GM19193 (cell line): ENCODE measurements around the gene CFAP299.

ENCODE experiments used
- POLR2A ChIP-seq: IDR thresholded peaks from 4 replicates; pipeline ENCODE4 v1.6.1; 2011; ENCODE audit not compliant: insufficient read depth, insufficient read length; ENCODE audit errors: extremely low read depth

Gene CFAP299

GRCh38 chr4:80903020-80903419 is 567.5 kb downstream of the CFAP299 start:
- no peak for TF ChIP-seq POLR2A

- no peak for TF ChIP-seq POLR2A
Observed at GRCh38 chr4:80909938-80910337, 574.4 kb downstream of the CFAP299 start.

GRCh38 chr4:80911458-80911857 is 575.9 kb downstream of the CFAP299 start:
- no peak for TF ChIP-seq POLR2A

DNA sequence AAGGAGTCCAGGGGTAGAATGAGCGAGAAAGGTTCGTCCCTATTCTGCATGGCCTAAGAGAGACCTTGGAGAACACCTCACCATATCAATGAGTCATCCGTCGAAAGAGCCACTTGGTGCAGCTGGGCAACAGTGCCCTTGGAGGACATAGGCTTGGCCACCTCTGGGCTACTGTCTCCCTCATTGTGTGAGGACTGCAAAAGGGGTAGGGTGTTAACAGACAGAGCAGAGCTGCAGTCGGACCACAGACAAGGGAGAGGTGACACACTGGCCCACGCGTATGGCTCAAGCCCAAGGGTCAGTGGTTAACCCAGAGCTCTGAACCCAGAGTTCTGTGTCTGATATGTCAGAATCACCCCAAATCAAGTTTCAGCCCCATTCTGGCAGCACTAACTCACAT is 576.8 kb downstream of the CFAP299 start:
- TF ChIP-seq POLR2A, result no peak

DNA sequence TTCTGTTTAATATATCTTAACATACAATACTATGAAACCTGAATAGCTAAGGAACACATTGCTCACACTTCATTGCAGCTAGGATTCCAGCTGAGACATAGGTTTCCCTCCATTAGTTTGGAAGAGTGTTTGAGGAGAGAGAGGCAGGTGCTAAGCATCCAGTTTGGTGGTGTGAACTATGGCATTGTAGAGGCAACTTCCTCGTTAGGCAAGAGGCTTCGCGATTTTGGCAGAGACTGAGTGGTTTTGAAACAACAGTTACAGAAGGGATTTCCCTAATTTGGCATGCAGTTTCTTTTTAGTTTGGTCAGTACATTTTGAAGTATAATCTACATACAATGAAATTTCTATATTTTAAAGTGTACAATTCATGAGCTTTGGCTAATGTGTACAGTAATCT is 577.9 kb downstream of the CFAP299 start:
- no peak for TF ChIP-seq POLR2A

DNA sequence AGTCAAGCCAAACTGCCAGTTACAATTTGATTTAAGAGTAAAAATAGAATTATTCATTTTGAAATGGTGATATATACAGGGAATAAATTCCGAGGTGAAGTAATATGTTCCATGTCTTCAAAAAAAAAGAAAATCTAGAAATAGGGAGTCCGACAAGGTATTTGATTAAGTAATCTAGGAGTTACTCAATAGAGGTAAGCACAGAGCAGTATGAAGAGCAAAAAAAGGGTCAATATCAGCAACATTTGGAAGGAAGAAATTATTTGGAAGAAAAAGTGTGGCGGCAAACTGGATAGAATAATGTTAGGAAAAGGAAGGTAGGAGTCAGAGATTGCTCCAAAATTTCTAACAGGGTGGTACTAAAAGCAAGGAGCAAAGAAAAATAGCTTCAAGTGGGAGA is 581.2 kb downstream of the CFAP299 start:
- no peak for TF ChIP-seq POLR2A

GRCh38 chr4:80918004-80918403 is 582.5 kb downstream of the CFAP299 start:
- no peak for TF ChIP-seq POLR2A

- TF ChIP-seq POLR2A, result no peak
Observed at GRCh38 chr4:80921441-80921840, 585.9 kb downstream of the CFAP299 start.

- TF ChIP-seq POLR2A, result no peak
Observed at GRCh38 chr4:80922941-80923340, 587.4 kb downstream of the CFAP299 start.

GRCh38 chr4:80925293-80925692 is 589.8 kb downstream of the CFAP299 start:
- TF ChIP-seq POLR2A, result no peak

- no peak for TF ChIP-seq POLR2A
Observed at GRCh38 chr4:80926446-80926845, 590.9 kb downstream of the CFAP299 start.

GRCh38 chr4:80926891-80927290 is 591.4 kb downstream of the CFAP299 start:
- TF ChIP-seq POLR2A, result no peak

- TF ChIP-seq POLR2A, result no peak
Observed at GRCh38 chr4:80927420-80927819, 591.9 kb downstream of the CFAP299 start.

- TF ChIP-seq POLR2A, result no peak
Observed at GRCh38 chr4:80931631-80932081, 596.1 kb downstream of the CFAP299 start.

DNA sequence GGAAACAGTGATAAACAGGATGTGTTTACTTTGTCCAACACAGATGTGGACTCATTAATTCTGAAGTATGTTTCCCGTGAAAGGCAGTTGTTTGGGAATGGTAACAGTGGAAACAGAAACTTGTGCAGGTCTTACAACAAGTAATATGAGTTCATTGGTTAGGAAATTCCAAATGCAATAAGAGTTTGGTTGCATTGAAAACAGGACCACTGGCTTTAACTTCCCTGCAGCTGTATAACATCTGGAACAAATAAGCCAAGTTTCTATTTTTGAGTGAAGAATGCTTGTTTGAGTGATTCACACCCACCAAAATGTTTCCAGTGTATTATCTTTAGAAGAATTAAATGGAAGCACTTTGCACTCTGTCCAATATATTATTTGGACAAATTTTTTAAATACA is 612.6 kb downstream of the CFAP299 start:
- no peak for TF ChIP-seq POLR2A

DNA sequence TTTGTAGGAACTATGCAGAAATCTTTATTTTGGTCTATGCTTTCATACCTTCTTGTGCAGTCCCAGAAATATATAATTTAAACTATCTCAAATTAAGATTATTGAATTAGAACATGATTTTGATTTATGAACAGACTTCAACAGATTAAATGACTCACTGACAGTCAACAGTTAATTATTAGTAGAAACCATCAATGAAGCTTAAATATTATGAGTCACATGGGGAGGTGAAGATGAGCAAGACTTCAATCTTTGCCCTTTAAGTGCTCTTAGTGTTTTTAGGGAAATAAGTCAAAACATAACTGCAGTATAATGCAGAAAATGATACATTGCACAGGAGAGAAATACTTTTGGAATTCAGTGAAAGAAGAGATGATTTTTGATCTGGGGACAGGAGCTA is 613.5 kb downstream of the CFAP299 start:
- TF ChIP-seq POLR2A, result no peak

DNA sequence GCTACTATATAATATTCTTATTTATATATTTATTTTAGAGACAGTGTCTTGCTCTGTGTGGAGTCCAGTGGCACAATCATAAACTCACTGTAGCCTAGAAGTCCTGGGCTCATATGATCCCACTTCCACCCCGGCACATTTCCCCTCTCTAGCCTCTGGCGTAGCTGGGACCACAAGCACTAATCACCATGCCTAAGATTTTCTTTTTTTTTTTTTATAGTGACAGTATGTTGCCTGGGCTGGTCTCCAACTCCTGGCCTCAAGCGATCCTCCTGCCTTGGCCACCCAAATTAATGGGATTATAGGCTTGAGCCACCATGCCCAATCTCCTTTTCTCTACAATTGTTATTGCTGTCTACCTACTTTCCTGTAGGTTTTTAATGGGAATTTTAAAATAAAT is 620.9 kb downstream of the CFAP299 start:
- TF ChIP-seq POLR2A, result no peak
